ENCODE measurements around the gene TBCEL. TPM values are rescaled to one million over a fixed set of nuclear protein-coding genes. Genes with fewer than 3 reads are reported as not detected.

TBCEL gene
- total RNA-seq, 1 donor from 2014 or later, result 24.6 TPM

DNA sequence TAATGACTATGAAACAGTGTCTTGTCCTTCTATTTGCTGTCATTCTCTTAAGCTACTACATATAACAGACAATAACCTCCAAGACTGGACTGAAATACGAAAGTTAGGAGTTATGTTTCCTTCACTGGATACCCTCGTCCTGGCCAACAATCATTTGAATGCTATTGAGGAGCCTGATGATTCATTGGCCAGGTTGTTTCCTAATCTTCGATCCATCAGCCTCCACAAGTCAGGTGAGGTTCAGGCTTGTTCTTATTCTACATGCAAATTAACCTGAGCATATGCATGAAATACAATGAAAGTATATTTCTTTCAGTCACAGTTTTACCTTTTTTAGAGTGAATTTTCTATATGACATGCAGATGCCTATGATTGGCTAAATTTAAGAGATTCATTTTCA, 31.2 kb downstream of the TBCEL start:
- no peak for ATAC-seq
- intact Hi-C loops (cut with micrococcal nuclease), result no loop called here

DNA sequence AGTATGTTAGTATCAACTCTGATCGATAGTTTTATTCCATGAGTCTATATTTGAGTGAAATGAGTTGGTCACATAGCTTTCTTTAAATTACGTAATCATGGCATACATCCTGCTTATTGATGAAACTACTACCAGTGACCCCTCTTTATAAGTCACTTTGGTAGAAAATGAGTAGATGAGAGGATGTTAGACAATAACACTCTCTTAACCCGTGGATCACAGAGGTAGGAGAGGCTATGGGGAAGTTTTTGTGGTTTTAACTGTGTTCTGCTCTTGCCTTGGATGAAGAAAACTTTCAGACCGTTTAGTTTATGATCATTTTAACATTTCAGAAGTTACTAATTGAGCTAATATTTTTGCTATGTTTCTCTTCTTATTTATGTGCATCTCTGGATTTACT, 34.0 kb downstream of the TBCEL start:
- DNase-seq (no peak), ATAC-seq (no peak)
- intact Hi-C loops (cut with micrococcal nuclease), result no loop called here

More for the DNA sequence above, 31.2 kb downstream of the TBCEL start:
- no peak for DNase-seq

DNA sequence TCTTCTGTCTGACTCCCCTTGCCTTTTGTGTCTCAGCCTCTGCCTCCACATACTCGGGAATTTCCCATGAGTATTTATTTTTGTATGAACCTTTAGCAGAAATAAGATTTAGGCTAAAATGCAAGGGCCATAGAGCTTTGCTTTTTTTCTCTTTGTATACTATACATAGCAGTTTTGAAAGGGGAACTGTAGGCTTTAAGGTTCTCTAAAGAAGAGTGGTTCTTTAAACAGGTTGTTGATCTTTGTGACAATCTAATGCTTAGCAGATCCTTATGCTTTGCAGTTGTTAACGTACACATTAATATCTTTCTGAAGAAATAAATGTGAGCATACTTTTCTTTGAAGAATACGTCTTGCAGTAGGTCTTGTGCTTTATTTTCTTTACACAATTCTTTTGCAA, 35.0 kb downstream of the TBCEL start:
- ATAC-seq, result no peak
- DNase-seq, result no peak
- intact Hi-C loops (cut with micrococcal nuclease), result no loop called here

GRCh38 chr11:121059605-121060004, 35.7 kb downstream of the TBCEL start:
- DNase-seq (no peak), ATAC-seq (no peak)
- intact Hi-C loops (cut with micrococcal nuclease), result no loop called here

- no peak for DNase-seq
- intact Hi-C loops (cut with micrococcal nuclease), result no loop called here
- no peak for ATAC-seq
Measured at GRCh38 chr11:121063728-121064127, 39.8 kb downstream of the TBCEL start.

DNA sequence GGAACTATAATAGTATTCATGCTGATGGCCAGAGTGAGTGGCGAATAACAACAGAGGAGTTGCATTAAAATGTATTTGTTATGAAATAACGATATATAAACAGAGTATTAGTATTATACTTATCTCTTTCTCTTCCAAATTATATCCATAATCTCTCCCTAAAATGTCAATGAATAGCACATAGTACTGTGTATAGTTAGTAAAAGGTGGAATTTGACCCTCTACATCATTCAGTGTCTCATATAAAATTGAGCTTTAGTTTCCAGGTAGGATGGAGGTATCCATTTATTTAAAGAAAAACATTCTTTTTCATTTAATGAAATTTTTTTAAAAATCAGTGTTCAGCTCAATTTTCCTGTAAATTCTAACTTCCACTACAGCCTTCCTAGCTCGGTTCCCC, 42.7 kb downstream of the TBCEL start:
- no peak for ATAC-seq
- no peak for DNase-seq
- intact Hi-C loops (cut with micrococcal nuclease), result no loop called here

- DNase-seq (no peak), ATAC-seq (no peak)
- intact Hi-C loops (cut with micrococcal nuclease), result no loop called here
Measured at GRCh38 chr11:121067026-121067425, 43.1 kb downstream of the TBCEL start.

DNA sequence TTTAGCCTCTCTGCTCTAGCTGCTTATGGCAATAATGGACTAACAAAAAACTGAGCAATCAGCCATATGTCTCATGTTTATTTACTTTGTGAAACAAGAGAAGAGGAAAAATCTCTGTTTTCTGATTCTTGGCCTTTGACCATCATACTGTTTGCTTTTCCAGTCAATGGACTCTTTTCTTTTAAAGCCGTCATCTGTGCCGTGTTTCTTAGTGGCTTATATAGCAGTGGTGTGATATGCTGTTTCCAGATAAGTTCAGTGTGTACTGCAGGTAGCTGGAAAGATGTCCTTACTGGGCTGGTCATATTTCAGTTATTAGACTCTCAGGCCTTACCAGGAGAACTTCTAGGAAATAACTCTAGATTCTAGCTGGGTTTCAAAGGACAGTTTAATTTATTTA, 43.6 kb downstream of the TBCEL start:
- intact Hi-C loops (cut with micrococcal nuclease), result no loop called here
- ATAC-seq (no peak), DNase-seq (no peak)

- DNase-seq, result no peak
- intact Hi-C loops (cut with micrococcal nuclease), result no loop called here
- ATAC-seq, result no peak
Measured at GRCh38 chr11:121067962-121068647, 44.2 kb downstream of the TBCEL start.

GRCh38 chr11:121068787-121069186, 44.9 kb downstream of the TBCEL start:
- intact Hi-C loops (cut with micrococcal nuclease), result no loop called here
- ATAC-seq (no peak), DNase-seq (no peak)

- ATAC-seq (no peak), DNase-seq (no peak)
- intact Hi-C loops (cut with micrococcal nuclease), result no loop called here
Measured at GRCh38 chr11:121070951-121071845, 47.3 kb downstream of the TBCEL start.

DNA sequence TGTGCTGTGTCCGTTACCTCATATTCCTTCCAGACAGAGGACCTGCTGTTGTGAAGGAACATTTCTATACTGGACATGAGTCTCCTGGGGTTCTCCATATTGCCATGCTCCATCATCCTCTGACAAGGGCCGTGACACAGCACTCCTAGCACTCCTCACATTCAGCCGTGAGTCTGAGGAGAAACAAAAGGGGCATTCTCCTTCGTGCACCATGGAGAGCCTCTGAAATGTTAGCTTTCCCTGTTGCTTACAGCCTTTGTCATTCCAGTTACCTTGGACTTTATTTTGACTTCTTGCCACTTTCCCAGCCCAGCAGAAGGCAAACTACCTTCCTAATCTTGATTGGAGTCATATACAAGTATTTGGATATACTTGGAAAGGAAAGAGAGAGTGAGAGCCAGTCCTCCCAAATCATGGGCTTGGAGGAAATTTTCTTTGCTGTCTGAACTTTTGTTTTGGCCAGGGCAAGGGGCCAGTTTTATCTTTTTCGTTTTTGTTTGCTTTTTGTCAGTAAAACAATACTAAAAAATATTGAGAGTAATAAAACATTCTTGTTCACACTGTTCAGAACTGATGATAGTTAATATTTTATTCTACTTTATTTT, 48.0 kb downstream of the TBCEL start:
- intact Hi-C loops (cut with micrococcal nuclease), result no loop called here
- no peak for DNase-seq
- ATAC-seq, result no peak

GRCh38 chr11:121081321-121081720, 57.4 kb downstream of the TBCEL start:
- DNase-seq (no peak), ATAC-seq (no peak)
- intact Hi-C loops (cut with micrococcal nuclease), result no loop called here

DNA sequence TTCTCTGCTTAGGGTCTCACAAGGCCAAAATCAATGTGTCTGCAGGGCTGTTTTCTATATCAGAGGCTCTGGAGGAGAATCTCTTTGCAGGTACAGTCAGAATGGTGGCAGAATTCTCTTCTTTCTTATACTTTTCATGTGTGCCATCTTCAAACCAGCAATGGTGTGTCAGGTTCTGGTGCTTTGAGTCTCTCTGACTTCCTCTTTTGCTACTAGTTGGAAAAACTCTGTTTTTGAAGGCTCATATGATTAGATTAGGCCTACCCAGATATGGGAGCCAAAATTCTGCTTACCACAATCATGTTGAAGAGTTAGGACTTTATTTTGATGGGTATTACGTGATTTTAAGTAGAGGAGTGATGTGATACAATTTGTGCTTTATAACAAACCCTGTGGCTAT, 58.3 kb downstream of the TBCEL start:
- ATAC-seq (no peak), DNase-seq (no peak)
- intact Hi-C loops (cut with micrococcal nuclease), result no loop called here

GRCh38 chr11:121082670-121083069, 58.8 kb downstream of the TBCEL start:
- no peak for ATAC-seq
- DNase-seq, result no peak
- intact Hi-C loops (cut with micrococcal nuclease), result no loop called here

GRCh38 chr11:121086866-121087265, 63.0 kb downstream of the TBCEL start:
- intact Hi-C loops (cut with micrococcal nuclease), result no loop called here
- no peak for DNase-seq
- no peak for ATAC-seq

DNA sequence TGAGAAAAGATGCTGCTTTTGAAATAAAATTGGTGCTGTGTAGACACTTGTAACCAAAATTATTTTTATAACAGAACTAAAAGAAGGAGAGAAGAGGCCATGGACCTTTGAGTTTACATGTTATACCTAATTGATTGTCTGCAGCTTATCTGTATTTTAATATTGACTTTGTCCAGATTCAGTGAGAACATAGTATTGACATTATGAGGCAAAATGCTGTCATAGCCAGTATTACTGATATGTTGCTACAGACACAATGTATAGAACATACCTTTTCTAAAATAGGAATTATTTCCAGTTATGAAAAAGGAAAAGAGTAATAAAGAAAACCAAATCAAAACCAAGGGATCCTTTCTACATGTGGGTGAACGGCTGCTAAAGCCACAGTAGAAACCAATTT, 65.7 kb downstream of the TBCEL start:
- intact Hi-C loops (cut with micrococcal nuclease), result no loop called here
- DNase-seq, result no peak

GRCh38 chr11:121090145-121090721, 66.3 kb downstream of the TBCEL start:
- intact Hi-C loops (cut with micrococcal nuclease), result no loop called here
- ATAC-seq (no peak), DNase-seq (no peak)

More for the DNA sequence above, 65.7 kb downstream of the TBCEL start:
- no peak for ATAC-seq

DNA sequence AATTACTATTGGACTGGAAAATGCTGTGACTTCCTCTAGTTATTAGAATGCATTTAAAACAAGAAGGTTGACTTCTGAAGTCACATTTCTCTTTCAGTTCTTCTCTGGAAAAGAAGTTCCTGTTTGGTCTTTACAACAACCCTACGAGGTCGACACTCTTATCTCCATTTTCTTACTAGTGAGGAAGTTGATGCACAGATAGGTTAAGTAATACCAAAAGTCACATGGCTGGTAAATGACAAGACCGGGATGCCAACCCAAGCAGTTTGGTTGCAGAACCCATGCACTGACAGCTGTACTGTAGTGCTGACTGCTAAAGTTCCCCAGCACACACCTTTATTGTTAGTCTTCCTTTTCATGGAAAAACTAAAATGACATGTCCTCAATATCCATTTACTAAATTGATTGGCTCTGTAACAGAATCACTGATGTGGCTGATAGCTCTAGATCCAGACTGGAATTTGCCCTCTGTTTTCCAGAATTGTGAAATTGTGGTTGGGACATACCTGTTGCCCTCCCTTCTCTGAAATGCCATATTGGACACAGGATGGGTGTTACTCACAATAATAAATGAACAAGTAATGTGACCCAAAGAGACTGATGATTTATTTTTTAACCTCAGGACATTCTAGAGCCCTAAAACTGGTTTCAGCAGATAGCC, 67.7 kb downstream of the TBCEL start:
- peak; percentile 27 for ATAC-seq
- intact Hi-C loops (cut with micrococcal nuclease), result no loop called here

More for the DNA sequence above, 67.7 kb downstream of the TBCEL start:
- DNase-seq, result no peak

Data from left ventricle myocardium superior (tissue), 1 donor.